Activated T-cell treated with anti-CD3 and anti-CD28 coated beads, Interleukin-2, amount 50 U/mL, for 48 hours (primary cell): Measurements from ENCODE around the gene SEC61A2.
"Not testable (repeated sequence)": the region's sequence is repeated elsewhere in the genome, so short reads cannot be mapped to it uniquely, and the experiment has no call there.

Experiments used
- DNase-seq, 2 experiments: peaks; one replicate each; pipeline ENCODE4 v3.0.0-alpha.2; 2020

Gene SEC61A2

DNA sequence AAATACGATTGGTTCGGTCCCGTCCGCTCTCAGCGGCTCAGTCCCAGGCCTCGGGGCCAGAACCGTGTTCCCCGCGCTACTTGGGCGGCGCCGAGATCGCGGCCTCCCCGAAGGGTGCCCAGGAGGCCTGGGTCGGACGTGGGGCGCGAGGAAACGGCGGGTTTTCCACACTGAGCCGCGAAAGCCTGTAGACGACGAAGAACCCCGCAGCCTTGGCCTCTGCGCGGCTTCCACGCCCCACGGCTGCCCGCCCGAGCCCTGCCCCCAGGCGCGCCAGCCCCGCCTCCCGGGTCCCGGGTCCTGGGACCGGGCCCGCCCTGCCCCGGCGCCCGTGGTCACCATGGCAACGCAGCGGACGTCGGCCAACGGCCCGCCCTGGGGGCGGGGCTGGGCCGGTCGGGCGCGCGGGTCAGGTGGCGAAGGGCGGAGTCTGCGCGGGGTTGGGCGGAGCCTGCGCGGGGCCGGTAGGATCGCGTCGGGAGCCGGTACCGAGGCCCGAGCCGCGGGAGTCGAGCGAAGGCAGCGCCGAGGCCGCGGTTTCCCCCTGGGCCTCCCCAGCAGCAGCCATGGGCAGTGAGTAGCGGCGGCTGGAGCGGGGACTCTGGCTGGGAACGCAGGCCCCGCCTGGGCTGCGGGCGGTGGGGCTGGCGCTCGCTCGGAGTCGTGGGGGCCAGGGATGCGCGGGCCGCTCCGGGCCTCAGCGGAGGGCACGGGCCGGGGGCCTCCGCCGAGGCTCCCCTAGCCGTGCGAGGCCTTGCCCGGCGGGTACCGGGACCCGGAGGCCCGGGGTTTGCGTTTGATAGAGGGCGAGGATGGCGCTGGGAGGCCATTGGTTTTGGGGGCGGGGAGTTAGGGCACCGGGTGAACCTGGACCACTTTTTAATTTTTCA is at the start of gene SEC61A2:
SEC61A2 (plus strand) TSS at position 456 of the 890 bp plus-strand sequence; CDS start at position 567, 111 bp downstream.
- peak; percentile 96 to 98 for DNase-seq

DNA sequence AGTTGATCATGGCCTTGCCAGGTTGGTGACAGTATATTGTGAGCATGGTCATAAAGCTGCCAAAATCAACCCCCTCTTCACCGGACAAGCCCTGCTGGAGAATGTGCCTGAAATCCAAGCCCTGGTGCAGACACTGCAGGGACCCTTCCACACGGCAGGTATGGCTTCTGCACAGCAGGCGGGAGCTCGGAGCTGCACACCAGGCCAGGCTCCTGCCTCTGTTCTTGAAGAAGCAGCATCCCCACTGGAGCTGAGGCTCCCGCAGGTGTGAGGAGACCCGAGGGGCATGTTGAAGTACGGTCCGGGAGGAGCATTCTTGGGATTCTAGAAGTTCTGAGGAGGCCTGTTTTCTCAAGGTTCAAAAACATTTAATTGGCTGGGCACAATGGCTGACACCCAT is 48.0 kb upstream of the SEC61A2 start:
- DNase-seq, result no peak

DNA sequence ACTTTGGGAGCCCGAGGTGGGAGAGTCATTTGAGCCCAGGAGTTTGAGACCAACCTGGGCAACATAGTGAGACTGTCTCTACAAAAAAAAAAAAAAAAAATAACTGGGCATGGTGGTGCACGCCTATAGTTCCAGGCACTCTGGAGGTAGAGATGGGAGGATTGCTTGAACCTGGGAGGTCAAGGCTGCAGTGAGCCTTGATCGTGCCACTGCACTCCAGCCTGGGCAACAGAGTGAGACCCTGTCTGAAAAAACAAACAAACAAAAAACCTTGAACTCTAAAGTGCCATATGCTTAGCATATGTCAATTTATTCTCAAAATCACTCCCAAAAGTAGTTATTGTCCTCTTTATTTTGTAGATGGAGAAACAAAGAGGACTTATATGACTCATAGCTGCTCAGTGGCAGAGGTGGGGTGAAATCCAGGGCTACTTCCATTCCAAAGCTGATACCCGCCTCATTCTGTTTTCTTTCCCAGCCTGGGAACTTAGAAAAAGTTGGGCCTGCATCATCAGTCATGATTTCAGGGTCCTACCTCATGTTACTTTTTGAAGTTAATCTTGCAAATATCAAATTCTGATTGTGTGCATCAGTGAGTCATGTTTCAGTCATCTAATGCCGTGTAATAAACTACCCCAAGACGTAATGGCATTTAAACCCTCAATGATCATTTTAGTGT is 47.5 kb upstream of the SEC61A2 start:
- DNase-seq, result no peak

DNA sequence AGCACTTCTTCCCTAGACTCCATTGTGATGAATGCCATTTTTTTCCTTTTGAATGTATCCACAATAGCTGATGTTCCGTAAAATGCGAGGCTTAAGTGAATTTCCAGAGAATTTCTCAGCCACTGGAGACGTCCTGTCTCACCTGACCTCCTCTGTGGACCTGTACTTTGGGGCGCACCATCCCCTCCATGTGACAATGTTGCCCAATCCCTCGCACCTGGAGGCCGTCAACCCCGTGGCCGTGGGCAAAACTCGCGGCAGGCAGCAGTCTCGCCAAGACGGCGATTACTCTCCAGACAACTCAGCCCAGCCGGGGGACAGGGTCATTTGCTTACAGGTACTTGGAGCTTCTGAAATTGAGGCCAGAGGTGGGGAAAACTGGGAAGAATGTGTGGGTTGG is 40.6 kb upstream of the SEC61A2 start:
- DNase-seq, result no peak

DNA sequence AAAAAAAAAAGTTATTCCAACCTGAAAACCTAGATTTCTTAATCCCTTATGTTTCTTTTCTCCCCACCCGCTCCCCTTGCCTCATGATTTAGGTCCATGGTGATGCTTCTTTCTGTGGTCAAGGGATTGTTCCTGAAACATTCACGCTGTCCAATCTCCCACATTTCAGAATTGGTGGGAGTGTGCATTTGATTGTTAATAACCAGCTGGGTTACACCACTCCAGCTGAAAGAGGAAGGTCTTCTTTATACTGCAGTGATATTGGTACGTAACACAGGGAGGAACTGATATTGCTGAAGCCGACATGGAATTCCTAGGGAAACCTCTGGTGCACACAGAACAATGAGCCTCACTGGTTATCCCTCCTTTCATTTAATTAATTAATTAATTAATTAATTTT is 38.1 kb upstream of the SEC61A2 start:
- no peak for DNase-seq

DNA sequence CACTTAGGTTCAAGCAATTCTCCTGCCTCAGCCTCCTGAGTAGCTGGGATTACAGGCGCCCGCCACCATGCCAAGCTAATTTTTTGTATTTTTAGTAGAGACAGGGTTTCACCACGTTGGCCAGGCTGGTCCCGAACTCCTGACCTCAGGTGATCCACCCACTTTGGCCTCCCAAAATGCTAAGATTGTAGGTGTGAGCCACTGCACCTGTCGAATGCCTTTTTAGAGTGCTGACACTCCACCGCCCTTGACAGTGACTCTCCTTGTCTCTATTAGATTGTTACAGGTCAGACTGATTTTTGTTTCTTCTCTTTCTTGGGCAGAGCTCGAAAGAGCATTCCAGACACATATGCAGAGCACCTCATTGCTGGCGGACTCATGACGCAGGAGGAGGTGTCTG is 32.1 kb upstream of the SEC61A2 start:
- DNase-seq, result not testable (repeated sequence)

DNA sequence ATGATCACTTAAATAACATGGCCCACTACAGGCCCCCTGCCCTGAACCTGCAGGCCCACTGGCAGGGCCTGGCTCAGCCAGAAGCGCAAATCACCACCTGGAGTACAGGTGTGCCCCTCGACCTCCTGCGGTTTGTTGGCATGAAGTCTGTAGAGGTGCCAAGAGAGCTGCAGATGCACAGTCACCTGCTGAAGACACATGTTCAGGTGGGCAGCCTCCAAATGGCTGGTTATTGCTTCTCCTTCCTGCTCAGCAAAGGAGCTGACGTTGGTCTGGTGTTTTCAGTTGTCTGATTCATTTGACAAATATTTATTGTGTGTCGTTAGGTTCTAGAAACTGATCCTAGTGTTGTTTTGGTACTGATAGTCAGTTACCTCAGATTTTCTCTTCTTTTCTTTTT is 31.7 kb upstream of the SEC61A2 start:
- DNase-seq, result no peak

DNA sequence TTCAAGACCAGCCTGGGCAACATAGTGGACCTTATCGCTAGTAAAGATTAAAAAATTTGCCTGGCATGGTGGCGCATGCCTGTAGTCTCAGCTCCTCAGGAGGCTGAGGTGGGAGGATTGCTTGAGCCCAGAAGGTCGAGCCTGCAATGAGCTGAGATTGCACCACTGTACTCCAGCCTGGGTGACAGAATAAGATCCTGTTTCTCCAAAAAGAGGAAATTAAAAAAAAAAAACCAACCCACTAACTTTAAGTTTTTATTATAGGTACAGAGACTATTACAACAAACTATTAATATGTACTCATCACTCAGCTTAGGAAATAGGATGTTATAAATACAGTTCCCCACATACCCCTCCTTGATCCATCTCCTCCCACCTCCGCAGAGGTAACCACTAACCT is 30.5 kb upstream of the SEC61A2 start:
- no peak for DNase-seq

DNA sequence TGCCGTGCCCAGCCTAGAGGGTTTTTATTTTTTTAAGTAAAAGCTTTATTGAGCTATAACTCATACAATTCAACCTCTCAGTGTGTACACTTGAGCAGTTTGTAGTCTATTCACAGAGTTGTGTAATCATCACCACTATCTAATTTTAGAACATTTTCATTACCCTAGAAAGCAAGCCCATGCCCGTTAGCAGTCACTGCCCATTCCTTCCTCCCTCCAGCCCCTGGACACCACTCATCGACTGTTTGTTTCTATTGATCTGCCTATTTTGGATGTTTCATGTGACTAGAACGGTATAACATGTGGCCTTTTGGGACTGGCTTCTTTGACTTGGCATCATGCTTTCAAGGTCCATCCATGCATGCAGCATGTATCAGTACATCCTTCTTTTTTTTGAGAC is 25.7 kb upstream of the SEC61A2 start:
- DNase-seq, result no peak

DNA sequence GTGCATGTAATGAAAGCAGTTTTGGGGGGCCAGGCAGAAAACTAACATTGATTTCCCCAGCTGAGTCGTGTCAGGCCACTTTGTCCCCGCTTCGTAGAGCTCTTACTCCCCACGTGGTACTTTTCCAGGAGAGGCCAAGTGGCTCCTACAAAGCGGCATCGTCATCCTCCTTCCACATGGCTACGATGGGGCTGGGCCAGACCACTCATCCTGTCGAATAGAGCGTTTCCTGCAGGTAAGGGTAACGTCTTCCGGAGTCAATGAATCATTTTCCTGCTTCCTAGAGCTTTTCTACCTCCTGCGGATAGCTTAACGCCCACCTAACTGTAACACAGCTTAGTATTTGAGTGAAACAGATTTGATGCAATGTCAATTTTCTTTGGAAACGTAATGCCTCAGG is 21.7 kb upstream of the SEC61A2 start:
- no peak for DNase-seq

DNA sequence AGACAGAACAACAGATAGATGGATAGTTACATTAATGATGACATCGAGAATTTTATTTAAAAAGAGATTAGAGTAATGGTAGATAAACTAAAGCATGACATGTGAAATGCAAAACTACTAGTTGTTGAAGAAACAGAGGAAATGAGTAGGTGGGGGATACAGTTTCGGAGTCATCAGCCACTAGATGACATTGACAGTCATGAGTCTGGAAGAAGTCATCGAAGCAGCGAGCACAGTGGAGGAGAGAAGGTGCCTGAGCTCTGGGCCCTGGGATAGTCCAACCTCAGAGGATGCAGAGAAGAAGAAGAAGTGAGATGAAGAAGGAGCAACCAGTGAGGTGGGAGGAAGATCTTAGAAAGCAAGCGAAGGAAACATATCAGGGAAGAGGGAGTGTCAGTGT is 20.2 kb upstream of the SEC61A2 start:
- DNase-seq, result no peak

DNA sequence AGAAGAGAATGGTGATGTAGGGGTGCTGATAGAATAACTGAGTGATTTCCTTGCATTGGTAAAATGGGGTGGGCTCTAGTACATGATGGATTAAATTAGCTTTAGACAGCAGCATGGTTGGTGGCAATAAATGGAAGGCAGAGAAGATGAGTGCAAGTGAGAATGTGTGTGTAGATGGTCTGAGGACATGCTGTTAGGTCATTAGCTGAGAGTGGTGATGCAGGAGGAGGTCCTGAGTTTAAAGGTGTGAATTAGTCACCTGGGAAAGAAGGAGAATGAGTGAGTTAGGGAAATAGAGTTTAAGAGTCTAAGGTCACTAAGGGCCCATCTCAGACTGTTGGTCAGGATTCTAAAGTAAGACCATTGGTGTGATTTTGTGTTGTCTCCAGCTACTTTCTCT is 17.9 kb upstream of the SEC61A2 start:
- no peak for DNase-seq

DNA sequence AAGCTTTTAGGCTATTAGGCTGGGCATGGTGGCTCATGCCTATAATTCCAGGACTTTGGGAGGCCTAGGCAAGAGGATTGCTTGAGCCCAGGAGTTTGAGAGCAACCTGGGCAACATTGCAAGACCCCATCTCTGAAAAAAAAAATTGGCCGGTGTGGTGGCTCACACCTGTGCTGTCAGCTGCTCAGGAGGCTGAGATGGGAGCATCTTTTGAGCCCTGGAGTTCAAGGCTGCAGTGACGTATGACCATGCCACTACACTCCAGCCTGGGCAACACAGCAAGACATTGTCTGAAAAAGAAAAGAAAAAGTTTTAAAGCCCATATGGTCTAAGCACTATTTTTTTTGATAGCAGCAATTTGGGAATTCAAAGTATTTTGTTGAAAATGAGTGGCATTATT is 15.8 kb upstream of the SEC61A2 start:
- DNase-seq, result no peak

DNA sequence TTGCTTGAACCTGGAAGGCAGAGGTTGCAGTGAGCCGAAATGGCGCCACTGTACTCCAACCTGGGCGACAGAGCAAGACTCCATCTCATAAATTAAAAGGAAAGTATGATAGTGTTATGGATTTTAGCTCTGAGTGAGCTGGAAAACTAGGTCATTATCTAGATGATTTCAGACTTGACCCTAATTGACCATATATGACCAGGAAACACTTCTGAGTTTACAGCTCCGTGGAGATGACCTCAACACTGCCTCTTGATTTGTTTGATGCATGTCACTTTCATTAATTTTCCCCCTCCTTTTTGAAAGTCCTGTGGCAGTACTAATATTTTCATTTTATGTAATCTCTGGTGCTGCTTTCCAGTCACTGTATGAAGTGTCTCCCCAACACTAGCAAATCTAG is 7.8 kb upstream of the SEC61A2 start:
- no peak for DNase-seq

DNA sequence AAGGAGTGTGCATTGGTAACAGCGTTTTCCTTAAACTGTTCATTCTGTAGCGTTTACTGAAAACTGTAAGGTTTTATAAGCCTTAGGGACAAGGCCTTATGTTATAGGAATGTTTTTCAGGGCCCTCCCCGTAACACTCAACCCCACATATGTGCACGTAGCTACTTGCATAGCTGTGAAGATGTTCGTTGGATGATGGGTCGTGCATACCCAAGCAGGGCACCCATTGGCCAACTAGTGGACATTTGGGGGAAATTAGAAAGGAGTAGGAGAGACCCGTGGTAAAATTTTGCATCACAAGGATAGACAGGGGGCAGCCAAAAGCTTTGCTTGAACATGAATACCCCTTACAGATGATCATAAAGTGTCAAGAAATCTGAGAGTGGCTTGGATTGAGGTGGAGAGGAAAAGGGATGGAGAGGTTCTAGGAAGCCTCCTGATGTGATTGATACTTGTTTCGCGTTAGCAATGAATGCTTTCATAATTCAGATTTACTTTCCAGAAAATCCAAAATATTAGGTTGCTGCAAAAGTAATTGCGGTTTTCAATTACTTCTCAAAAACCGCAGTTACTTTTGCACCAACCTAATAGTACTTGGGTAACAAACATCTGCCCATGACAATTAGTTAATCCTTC is 878 bp downstream of the SEC61A2 start:
- peak; percentile 44 to 55 for DNase-seq

DNA sequence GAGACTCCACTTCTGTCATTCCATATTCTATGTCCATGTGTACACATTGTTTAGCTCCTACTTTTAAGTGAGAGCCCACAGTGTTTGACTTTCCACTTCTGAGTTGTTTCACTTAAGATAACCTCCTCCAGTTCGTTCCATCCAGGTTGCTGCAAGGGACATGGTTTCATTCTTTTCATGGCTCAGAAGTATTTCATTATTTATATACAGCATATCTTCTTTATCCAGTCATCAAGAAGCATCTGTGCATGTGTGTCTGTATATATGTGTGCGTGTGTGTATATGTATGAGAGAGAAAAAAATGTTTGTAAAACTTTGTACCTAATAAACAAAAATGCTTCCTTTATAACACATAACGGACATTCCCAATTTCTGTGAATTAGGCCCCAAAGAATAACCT is 6.2 kb downstream of the SEC61A2 start:
- DNase-seq, result no peak

DNA sequence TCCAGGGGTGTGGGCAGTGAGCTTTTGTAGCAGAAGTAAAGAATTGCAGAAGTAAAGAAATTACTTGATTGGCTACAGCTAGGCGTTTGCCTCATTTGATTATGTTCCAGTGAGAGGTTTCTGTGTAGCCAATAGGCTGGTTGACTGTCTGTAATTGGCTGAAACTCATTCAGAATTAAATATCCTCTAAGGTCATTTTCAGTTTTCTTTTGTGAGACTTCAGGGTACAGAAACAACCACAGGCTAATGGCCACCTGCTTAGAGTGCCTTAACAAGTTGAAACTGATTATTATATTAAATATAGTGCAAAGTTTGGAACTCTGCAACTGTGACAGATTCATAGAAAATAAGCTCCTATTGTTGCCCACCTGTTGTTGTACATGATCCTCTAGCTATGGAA is 10.6 kb downstream of the SEC61A2 start:
- DNase-seq, result no peak

DNA sequence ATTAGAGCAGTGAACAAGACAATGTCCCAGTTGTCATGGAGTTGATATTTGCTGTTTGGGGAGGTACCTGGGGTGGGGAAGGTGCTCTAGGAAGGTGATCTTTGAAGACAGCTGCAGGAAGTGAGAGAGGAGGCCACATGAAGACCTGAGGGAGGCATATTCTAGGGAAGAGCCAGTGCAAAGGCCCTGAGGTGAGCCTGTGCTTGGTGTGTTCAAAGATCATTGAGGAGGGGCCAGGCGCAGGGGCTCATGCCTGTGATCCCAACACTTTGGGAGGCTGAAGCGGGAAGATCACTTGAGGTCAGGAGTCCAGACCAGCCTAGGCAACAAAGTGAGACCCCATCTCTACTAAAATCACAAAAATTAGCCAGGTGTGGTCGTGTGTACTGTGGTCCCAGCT is 15.1 kb downstream of the SEC61A2 start:
- no peak for DNase-seq

DNA sequence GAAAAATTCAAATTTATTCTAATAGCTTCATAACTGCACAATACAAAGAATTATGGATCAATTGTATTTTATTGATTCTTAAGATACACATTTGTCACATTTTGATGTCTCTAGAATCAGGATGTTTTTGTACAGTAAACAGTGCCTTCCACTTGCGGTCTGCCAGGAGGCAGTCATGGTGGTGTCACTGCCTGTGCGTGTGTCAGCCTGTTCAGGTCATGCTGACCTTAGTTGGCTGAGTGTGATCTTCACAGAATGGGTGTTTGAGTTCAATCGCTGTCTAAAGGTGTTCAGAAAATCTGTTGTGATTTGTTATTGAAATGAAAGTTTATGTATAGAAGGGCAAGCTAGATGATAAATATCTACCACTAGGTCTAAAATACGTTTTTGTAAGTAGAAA is 20.7 kb downstream of the SEC61A2 start:
- DNase-seq, result no peak

DNA sequence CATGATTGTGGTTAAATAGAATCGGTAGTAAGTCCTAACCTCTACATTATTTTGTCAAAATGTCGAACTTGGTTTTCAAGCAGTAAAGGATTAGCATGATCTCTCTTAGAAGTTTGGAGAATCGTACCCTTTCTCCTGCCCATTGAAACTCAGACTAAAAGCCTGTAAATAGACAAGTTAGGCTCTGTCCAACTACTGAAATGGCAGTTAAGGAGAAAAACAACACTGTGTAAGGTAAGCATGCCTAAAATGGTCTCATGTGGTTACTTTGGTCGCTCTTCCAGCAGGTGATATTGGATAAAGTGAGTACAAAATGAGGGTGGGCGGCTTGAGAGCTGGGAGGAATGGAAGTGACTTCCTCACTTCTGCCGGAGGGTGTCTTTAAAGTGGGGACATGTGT is 25.0 kb downstream of the SEC61A2 start:
- DNase-seq, result no peak

DNA sequence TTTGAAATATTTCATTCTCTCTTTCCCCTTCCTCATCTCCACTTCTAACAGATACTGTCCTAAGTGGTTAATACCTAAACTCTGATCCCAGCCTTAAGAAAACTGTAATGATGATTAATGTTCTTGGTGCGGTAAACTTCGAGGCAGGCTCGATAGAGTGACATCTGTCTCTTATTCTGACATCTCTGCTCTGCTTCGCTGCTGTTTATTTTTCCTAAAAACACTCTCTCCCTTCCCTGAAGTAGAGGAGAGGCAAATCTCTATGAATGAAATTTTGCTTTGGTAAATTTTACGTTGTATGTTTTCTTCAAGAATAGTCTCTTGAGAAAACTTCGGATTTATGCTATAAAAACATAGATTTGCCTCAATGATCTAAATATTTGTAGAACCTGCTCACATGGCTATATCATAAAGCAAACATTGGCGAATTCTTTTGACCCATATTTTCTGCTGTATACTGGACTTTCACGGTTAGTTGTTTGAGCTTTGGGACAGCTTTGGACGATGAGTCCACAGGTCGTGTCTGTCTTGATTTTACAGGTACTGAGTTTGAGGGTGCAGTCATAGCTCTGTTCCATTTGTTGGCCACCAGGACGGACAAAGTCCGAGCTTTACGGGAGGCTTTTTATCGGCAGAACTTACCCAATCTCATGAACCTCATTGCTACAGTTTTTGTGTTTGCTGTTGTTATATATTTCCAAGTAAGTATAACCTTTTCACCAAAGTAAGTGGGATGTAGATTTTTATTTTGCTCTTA is 27.1 kb downstream of the SEC61A2 start:
- DNase-seq, result no peak

DNA sequence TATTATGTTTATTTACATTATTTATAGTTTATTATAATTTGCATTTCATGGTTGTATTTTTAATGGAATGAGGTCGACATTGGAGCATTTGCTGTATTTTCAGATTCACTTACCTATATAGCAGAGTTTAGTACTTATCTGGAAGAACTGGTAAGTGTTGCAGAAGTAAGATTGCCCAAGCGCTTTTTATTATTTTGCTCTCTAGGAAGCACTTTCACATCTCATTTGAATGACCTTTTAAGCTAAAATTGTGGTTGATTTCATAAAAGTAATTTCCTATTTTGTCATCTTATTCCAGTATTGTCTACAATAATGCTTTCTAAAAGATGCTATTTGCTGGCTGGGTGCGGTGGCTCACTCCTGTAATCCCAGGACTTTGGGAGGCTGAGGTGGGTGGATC is 28.6 kb downstream of the SEC61A2 start:
- DNase-seq, result no peak

DNA sequence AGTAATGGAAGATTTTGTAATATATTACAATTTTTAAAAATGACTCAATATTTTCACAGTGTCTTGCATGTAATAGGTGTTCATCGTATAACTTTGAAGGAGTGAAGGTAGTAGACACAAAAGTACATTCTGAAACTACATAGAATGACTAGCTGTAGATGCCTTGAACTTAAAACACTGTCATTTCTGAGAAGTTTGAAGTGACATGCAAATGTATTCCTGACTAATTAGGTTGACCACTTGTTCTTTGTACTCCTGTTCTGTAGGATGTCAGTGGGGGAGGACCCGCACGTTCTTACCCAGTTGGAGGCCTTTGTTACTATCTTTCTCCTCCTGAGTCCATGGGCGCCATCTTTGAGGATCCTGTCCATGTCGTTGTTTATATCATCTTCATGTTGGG is 31.2 kb downstream of the SEC61A2 start:
- DNase-seq, result no peak
